Ovary (tissue), 9 donors: Measurements from ENCODE around the gene THSD7A. TPM values are rescaled to one million over a fixed set of nuclear protein-coding genes. Genes with fewer than 3 reads are reported as not detected.
A peak's percentile ranks its signal among the peaks of the same experiment; 100 is the strongest.

ENCODE experiments used
- DNase-seq, 5 donors: peaks; one replicate each; pipeline ENCODE4 v3.0.0-alpha.2; 2019 to 2020
- H3K27ac ChIP-seq, 2 donors: fragments of 200-600 bp; one replicate each; pipeline versions ENCODE4 v1.5.1 to v1.8.0; 2019 to 2022
- H3K27me3 ChIP-seq: fragments of 200-600 bp; one replicate; pipeline ENCODE4 v1.8.0; 2022
- H3K36me3 ChIP-seq: fragments of 200-600 bp; sonication (generic); one replicate; pipeline ENCODE4 v1.5.1; 2019
- H3K4me1 ChIP-seq: one replicate; pipeline ENCODE4 v1.8.1; 2013; ENCODE audit warnings: mild to moderate bottlenecking, moderate library complexity; ENCODE audit not compliant: insufficient read depth
- H3K4me3 ChIP-seq: fragments of 200-600 bp; sonication (generic); one replicate; pipeline ENCODE4 v1.5.1; 2017
- H3K9me3 ChIP-seq, 2 donors: fragments of 200-600 bp in 1 of 2; sonication (generic) in 1 of 2; one replicate each; pipeline versions ENCODE4 v1.5.1 to v1.8.1; 2013 to 2019; ENCODE audit warnings: mild to moderate bottlenecking in 1 of 2, moderate library complexity in 1 of 2
- CTCF ChIP-seq, 3 donors: fragments of 450-650 bp in 2 of 3; fragments of 200-600 bp in 1 of 3; IDR thresholded peaks; one replicate each; pipeline versions ENCODE4 v1.5.1 to v1.8.0; 2016 to 2022; ENCODE audit warnings: antibody characterized with exemption in 3 of 3, mild to moderate bottlenecking in 1 of 3
- EP300 ChIP-seq: sonication (generic); formaldehyde crosslinking; IDR thresholded peaks from one replicate; pipeline ENCODE4 v1.6.1; 2017; ENCODE audit warnings: antibody characterized with exemption
- POLR2A ChIP-seq: fragments of 450-650 bp; IDR thresholded peaks from one replicate; pipeline ENCODE4 v1.6.1; 2017; ENCODE audit warnings: antibody characterized with exemption, mild to moderate bottlenecking, moderate library complexity
- WGBS, 3 donors: extraction: QIAGEN DNeasy Blood & Tissue Kit in 1 of 3; methylation state at CpG; one replicate each; pipeline versions ENCODE4 v1.1.5 to v1.1.7; 2013 to 2017; 5-methylcytosine and 5-hydroxymethylcytosine counted together
- intact Hi-C, 4 donors: fragments of 100-400 bp; cut with DNase I; formaldehyde crosslinking; loops; one replicate each; pipeline versions ENCODE4 v1.11.0 to v1.15.1; 2022 to 2023
- polyA plus RNA-seq, 2 donors: library from polyadenylated mRNA; stranded (reverse); fragments of 200-250 nt in 1 of 2; fragments of 350-450 nt in 1 of 2; fragmentation: Illumina TruSeq in 1 of 2; extraction: RNeasy Lipid Tissue Mini Kit (QIAGEN cat#74804) in 1 of 2; gene quantifications; one replicate each; pipeline ENCODE4 v1.2.3, GENCODE V29; 2013 to 2014
- total RNA-seq, 7 donors: library from RNA; depleted of rRNA in 2 of 7; stranded (reverse); fragments of >200 nt in 2 of 7; fragmentation: NEBNext Ultra II Directional in 3 of 7; extraction: Animal tissue kit (Norgen Biotek cat#: 25700) in 3 of 7; gene quantifications; one replicate each; pipeline versions ENCODE4 v1.1.0 to v1.2.4, GENCODE V29; 2016 to 2023
- donor health status: DM: no; HTN: no; CAD: no; lungs with moderate emphysema.
- donor health status: DM: no; HTN: no; CAD: no.
- donor health status: Bipolar disorder and iron deficiency.
- donor health status: DM: yes; HTN: yes; CAD: no.
- donor health status: DM: no; HTN: no; CAD: no.
- donor health status: DM: yes; HTN: yes; CAD: no.

THSD7A gene
- total and polyA plus RNA-seq, 9 donors = 1.8 to 12.1 (median 3.6) TPM

- TF ChIP-seq POLR2A = no peak
- TF ChIP-seq CTCF (IDR thresholded peaks at IDR 0.05) = peak in 1 of 3 donors; percentile 6
- H3K9me3 ChIP-seq = no peaks in the 10 kb centered on the region
- H3K4me1 ChIP-seq = peaks cover 2% of the 10 kb centered on the region
- H3K27me3 ChIP-seq = no peaks in the 10 kb centered on the region
- H3K36me3 ChIP-seq = no peaks in the 10 kb centered on the region
- no peak for DNase-seq
- no peak overlapping the region for H3K27ac ChIP-seq
- no peak overlapping the region for H3K4me3 ChIP-seq
- intact Hi-C loops = no loop called here
These were observed 3.3 kb upstream of the THSD7A start for GRCh38 chr7:11835260-11835659.

- Histone ChIP-seq H3K36me3 (no peaks in the 10 kb centered on the region), H3K9me3 (no peaks in the 10 kb centered on the region), H3K27ac (no peak overlapping the region), H3K4me3 (no peak overlapping the region), H3K27me3 (no peaks in the 10 kb centered on the region), H3K4me1 (peaks cover 2% of the 10 kb centered on the region)
- 50 to 71% (median 64%) methylated on average over 6 of the region's 6 CpGs for whole genome bisulfite sequencing, 3 donors
- intact Hi-C loops = no loop called here
- no peak for DNase-seq
- TF ChIP-seq EP300 (no peak), CTCF (IDR thresholded peaks at IDR 0.05) (no peak), POLR2A (no peak)
These were observed 1.4 kb upstream of the THSD7A start for GRCh38 chr7:11833431-11833830.

- Histone ChIP-seq H3K9me3 (no peaks in the 10 kb centered on the region), H3K4me1 (peaks cover 2% of the 10 kb centered on the region), H3K4me3 (peak overlapping the region; percentile 42), H3K36me3 (no peaks in the 10 kb centered on the region), H3K27ac (peak overlapping the region in 1 of 2 donors; percentile 74), H3K27me3 (no peaks in the 10 kb centered on the region)
- TF ChIP-seq POLR2A (no peak), CTCF (IDR thresholded peaks at IDR 0.05) (no peak), EP300 (no peak)
- DNase-seq = no peak
- WGBS, 3 donors = 0 to 1% (median 0%) methylated on average over 8 of the region's 8 CpGs
- intact Hi-C loops = no loop called here
These were observed 752 bp downstream of the THSD7A start for GRCh38 chr7:11831156-11831735.

- peak overlapping the region; percentile 42 for H3K4me3 ChIP-seq
- TF ChIP-seq CTCF (IDR thresholded peaks at IDR 0.05) = no peak
- TF ChIP-seq POLR2A = no peak
- no peak for TF ChIP-seq EP300
- intact Hi-C loops = no loop called here
- H3K36me3 ChIP-seq = no peaks in the 10 kb centered on the region
- DNase-seq = no peak
- no peaks in the 10 kb centered on the region for H3K27me3 ChIP-seq
- WGBS, 3 donors = 0 to 2% (median 1%) methylated on average over 7 of the region's 7 CpGs
- H3K4me1 ChIP-seq = peaks cover 2% of the 10 kb centered on the region
- H3K9me3 ChIP-seq = no peaks in the 10 kb centered on the region
- H3K27ac ChIP-seq = peak overlapping the region in 1 of 2 donors; percentile 74
These were observed 1.3 kb downstream of the THSD7A start for GRCh38 chr7:11830582-11831155.
